Activated CD8-positive, alpha-beta memory T cell treated with anti-CD3 and anti-CD28 coated beads, Interleukin-2, amount 50 U/mL, for 1 hour (primary cell): ENCODE data around the gene MTR.
"Not testable (repeated sequence)": the region's sequence is repeated elsewhere in the genome, so short reads cannot be mapped to it uniquely, and the experiment has no call there.

Experiments used
- DNase-seq: peaks from one replicate; pipeline ENCODE4 v3.0.0-alpha.2; 2020; ENCODE audit errors: extremely low read depth

The MTR gene

DNA sequence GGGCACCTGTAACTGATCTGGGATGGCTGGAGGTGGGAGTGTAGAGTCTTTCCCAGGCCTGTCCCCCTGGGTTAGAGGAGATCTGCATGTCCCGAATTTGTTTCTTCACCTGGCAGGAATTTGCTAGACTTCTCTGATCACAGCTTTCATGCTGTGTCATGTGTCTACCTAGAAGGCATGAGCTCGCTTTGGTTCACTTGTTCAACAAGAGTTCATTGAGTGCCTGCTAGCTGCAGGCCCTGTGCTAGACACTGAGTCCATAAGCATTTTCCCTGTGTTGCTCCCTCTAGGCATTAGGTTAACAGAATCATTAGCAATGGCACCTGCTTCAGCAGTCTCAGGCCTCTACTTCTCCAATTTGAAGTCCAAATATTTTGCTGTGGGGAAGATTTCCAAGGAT, 101.6 kb downstream of the MTR start:
- DNase-seq: no peak

DNA sequence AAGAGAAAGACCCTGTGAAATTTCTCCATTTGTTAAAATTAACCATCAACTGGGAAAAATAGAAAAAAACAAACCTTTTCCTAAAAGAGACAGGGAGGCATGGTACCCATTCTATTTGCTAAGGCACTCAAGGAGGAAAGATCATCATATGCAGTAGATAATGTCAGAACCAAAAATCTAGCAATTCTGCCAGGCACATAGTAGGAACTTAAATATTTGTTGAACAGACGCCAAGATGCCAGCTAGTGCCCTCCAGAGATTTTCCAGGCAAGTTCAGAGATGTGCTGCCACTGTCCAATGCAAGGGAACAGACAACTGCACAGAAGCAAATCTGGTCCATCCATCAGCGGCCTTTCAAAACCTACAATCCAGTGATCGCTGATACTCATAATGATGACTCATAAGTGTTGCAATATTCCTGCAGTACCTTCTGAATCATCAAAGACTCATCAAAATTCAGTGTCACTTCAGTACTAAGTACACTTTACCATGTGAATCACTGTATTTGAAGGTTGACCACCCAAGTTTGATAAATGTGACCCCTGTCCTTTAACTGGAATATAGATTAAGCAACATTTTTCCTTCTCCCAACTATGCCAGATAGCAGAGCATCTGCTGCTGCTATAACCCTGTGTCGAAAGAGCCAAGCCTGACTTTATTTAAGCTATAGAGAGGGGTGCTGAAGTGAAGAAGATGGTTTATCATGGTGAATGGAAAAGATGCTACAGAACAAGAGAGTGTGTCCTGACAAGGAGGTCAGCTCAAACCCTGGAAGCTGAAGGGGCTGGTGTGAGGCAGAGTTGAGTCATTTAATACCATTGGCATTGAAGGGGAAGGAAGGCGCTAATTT, 110.0 kb downstream of the MTR start:
- DNase-seq: no peak

DNA sequence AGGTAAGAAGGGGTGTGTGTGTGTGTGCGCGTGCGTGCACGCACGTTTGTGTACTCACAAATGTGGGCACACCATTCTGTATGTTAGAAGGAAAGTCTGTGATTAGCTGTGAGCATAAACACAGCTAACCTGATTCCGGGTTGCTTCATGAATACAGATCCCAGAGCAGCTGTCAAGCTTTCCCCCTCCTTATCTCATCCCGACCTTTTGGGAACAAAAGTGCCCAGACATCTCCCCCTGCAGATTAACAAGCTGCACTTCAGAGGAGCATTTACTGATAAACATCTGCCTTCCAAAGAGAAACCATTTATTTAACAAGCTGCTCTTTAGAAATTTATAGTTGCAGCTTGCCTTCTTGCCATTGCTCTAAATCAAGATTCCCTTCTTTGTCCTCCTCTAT, 112.1 kb downstream of the MTR start:
- DNase-seq: no peak

DNA sequence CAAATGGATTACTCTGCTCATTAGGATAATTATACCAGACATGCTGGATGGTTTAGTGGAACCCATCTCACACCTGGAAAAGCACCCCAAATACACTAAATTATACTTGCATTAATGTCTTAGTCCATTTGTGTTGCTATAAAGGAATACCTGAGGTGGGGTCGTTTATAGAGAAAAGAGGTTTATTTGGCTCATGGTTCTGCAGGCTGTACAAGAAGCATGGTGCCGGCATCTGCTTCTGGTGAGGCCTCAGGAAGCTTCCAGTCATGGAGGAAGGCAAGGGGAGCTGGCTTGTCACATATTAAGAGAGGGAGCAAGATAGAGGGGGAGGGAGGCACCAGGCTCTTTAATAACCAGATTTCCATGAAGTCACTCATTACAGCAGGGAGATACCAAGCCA, 113.6 kb downstream of the MTR start:
- DNase-seq: no peak

DNA sequence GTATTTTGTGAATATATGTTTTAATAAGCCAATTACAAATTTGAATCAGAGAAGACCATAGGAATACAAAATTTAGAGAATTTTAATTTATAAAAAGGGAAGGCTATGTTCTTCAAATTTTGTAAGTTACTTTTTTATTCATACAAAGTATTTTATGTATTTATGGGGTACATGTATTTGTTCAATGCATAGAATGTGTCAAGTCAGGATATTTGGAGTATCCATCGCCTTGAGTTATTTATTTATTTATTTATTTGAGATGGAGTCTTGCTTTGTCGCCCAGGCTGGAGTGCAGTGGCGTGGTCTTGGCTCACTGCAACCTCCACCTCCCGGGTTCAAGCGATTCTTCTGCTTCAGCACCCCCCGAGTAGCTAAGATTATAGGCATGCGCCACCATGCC, 116.0 kb downstream of the MTR start:
- DNase-seq: not testable (repeated sequence)

DNA sequence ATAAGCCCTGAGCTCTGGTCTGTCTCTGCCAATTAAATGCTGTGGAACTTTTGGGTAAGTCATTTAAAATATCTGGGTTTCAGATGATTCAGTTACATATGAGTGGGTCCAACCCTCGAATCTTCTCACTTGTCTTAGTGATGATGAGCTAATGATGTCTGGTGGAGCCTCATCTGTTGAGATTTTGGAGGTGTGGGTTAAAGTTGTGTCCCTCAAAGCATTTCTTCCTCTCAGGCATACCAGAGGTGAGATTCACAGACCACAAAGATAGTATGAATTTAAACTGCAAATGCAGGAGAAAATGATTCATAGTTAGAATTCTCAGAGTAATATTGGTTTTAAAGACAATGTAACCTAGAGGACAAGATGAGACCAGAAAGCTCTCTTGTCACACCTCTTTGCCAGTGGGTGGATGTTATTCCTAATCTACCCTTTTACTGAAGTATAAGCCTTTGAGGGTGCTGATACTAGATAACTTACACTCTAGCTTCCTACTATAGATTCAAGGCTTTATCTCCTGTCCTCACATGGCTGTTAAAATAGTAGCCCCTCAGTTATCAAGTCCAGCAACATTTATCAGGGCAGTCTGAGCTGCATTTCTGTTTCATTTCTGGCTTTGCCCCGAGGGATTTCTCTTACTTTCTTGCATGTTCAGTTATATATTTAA, 118.4 kb downstream of the MTR start:
- no peak for DNase-seq

DNA sequence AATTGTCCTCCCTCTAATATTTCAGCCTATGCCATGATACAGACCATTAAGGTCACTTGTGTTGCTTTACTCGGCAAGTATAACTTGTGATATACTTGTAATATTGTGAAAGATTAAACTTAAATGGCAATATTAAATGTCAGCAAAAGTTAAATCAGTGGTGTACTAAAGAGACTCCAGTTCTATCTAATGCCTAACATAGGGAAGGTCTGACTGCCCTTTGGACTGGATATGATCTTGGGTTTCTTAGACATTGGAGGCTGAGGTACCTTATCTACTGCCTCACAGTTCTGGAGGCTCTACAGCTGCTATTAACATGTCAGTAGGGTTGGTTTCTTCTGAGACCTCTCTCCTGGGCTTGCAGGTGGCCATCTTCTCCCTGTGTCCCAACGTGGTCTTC, 119.3 kb downstream of the MTR start:
- no peak for DNase-seq

DNA sequence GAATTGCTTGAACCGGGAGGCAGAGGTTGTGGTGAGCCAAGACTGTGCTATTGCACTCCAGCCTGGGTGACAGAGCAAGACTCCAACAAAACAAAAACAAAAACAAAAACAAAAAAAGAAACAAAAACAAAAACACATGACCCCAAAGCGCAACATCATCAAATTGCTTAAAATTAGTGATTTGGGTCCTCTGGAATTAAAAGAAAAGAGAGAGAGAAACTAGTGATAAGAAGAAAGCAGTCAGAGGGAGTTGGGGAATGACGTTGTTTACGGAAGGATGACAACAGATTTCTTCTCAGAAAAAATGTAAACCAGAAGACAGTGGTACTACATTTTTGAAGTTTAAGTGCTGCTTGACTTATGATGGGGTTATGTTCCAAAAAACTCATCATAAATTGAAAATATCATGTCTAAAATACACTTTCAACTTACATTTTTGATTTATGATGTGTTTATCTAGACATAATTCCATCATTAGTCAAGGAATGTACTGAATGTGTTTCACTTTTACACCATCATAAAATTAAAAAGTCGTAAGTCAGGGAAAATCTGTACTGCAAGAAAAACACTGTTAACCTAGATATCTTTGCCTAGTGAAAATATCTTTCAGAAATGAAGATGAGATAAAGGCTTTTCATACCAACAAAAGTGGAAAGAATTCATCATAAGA, 121.2 kb downstream of the MTR start:
- DNase-seq: no peak

DNA sequence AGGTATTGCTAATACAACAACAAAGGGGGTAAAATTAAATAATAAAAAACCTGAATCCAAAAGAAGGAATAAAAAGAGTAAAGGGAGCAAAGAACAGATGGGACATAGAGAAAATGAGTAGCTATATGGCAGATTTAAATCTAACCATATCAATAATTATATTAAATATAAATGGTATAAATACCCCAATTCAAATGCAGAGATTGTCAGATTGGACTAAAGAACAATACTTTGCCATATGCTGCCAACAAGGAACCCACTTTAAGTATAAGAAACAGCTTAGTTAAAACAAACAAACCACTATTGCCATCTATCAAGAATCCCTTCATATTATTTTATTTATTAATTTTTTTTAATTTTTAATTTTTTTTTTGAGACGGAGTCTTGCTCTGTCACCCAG, 122.4 kb downstream of the MTR start:
- DNase-seq: no peak

DNA sequence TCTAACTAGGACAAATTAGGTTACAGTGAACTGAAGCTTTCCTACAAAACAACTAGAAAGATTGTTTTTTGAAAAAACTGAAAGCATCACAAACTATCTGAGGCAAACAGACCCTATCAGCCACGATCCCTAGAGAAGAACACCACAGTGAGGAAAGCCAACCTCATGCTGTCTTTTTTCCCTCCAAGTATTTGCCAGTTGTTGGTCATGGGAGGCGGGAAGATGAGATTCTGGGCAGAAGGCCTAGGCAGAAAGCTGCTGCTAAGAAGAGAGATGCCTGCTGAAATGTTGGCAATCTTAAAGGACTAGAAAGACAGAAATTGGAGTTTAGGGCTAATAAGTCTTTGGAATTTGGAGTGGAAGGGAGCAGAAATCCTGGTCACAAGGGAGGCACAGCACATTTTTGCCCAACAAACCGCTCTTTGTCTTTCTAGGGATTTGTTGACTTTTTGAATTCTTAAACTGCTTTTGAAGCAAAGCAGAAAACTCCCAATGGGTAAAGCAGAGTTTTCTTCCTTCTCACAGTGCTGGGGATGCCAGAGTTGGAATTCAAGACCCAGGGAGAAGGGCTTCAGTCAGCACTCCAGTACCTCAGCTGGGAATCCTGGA, 125.3 kb downstream of the MTR start:
- DNase-seq: no peak

DNA sequence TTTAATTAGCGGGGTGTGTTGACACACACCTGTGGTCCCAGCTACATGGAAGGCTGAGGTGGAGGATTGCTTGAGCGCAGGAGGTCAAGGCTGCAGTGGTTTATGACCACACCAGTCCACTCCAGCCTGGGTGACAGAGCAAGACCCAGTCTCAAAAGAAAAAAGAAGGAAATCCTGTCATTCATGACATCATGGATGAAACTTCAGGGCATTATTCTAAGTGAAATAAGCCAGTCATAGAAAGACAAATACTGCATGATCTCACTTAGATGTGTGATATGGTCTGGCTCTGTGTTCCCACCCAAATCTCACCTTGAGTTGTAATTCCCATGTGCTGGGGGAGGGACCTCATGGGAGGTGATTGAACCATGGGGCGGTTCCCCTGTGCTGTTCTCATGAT, 126.5 kb downstream of the MTR start:
- DNase-seq: no peak

DNA sequence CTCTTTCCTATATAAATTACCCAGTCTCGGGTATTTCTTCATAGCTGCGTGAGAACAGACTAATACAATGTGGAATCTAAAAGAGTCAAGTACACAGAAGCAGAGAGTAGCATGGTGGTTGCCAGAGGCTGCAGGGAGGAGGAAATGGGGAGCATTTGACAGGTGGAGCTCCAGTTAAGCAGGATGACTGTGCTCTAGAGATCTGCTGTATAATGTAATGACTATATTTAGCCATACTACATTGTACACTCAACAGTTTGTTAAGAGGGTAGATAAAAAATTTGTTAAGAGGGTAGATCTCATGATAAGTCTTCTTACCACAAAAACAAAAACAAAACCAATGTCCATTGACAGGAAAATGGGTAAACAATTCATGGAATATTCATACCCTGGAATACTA, 127.1 kb downstream of the MTR start:
- DNase-seq: no peak

DNA sequence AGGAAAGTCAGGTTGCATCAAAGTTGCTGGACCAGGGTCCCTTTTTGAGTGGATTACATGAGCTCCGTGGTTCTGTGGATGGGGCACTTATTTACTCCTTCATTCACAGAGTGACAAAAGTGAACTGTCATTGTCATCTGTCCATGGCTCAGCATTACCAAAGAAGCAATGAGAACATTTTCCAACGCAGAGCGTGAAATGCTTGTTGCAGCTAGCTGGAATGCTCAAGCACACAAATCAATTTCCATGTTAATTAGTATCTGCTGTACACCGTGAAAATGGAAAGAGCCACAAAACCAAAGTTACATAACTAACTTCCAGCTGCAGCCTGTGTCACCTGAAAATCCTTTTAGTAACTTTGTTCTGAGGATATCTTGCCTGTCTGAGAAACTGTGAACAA, 130.3 kb downstream of the MTR start:
- no peak for DNase-seq

DNA sequence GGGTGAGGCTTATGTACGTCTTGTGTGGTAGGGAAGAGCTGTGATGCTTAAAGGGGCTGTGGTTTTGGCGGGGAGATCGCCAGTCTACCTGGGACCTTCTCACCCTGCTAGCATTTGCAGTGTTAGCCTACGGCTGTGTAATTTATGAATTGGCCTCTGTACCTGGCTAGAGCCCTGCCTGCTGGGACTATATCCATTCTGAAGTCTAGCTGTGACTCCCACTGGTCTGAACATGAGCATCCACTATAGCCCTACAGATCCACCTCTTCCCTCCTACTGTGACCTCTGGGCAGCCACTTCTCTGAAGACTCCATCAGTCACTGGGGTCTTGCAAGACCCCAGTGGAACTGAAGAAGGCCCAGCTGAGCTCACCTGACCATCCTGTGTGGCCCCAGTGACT, 135.4 kb downstream of the MTR start:
- no peak for DNase-seq

DNA sequence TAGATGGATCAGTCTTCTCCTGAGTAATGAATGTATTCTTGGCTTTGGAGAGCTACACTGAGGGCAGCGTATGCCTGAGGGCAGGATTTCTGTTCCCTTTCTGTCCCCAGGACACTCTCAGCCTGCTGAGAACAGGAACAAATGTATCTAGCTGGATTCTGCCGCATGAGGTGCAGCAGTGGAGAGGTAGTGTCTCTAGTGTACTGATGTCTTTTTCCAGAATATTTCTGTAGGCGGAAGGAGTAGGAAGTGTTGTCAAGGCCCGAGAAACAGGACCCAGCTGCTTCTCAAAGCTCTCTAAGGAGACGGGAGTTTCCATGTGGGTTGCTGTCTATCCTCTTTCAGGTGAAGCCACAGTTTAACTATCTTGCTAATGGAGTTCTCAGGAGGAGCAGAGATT, 143.7 kb downstream of the MTR start:
- DNase-seq: no peak

DNA sequence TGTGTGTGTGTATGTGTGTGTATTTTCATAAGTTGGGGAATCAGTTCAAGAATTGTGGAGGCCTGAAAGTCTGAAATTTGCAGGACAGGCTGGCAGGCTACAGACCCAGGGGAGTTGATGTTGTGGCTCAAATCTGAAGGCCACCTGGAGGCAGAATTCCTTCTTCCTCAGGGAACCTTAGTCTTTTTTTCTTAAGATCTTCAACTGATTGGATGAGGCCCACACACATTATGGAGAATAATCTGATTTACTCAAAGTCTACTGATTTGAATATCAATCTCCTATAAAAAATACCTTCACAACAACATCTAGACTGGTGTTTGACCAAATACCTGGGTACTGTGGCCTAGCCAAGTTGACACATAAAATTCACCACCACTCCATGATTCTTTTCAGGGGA, 147.3 kb downstream of the MTR start:
- DNase-seq: no peak

DNA sequence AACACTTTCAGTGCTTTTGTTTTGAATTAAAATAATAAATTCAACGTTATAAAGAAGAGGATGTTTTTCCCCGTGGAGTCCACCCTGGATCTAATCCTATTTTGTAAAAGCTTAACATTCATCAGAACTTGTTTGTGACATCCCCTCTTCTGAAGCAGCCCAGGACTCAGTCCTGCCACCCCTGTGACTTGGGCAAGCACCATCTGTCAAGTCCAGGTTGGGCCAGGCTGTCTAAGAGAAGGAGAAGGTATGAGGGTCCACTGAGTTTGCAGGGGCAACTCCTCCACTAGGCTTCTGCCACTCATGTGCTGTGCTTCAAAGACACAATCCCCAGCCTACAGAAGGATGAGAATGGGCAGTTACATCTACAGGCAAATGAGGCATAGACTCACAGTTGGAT, 149.5 kb downstream of the MTR start:
- DNase-seq: no peak

DNA sequence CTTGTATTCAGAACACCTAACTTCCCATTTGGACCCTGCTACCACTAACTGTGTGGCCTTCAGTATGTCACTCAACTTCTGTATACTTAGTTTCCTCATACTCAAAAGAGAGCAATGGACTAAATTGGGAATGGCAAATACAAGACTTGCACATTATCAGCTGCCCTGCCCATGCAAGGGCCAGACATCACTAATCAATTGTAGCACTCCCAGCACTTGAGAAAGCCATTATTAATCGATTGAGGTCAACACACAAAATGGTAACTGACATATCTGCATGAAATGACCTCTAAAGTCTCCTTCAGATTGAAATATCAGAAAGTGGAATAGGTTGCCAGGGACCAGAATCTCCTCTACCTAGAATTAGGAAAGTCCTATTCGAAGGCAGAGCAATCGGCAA, 149.9 kb downstream of the MTR start:
- no peak for DNase-seq

DNA sequence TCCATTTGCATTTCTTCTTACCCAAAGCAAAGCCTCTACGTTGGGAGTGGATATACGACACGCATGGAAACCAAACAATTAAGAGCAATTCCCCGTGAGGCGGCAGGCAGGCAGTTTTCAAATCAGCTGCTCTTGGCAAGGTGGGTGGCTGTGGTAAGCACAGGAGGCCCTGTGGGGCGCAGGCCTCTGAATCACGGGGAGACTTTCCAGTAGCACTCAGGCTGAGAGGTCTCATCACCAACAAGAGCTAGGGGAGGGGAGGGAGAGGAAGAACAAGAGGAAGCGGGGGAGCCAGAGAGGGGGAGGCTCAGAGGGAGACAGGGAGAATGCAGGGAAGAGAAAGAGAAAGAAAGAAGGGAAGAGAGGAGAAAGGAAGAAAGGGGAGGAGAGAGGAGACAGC, 152.7 kb downstream of the MTR start:
- no peak for DNase-seq

DNA sequence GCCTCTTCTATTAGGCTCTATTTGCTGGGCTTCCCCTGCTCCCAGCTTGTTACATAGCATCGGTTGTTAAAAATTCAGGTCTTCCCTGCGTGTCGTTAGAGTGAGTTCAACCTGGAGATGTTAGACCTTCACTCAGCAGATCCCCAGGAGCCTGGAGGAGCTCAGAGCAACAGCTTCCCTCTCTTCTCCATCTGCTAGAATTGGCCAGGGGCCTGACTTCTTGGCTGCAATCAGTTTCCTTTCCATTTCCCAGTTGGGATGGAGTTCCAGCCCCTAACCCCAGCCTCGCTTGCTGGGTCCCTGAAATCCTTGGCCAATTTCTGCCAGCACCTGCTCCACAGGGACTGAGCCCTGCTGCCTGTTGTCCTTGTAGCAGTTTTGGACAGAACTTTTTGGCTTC, 153.3 kb downstream of the MTR start:
- DNase-seq: no peak

DNA sequence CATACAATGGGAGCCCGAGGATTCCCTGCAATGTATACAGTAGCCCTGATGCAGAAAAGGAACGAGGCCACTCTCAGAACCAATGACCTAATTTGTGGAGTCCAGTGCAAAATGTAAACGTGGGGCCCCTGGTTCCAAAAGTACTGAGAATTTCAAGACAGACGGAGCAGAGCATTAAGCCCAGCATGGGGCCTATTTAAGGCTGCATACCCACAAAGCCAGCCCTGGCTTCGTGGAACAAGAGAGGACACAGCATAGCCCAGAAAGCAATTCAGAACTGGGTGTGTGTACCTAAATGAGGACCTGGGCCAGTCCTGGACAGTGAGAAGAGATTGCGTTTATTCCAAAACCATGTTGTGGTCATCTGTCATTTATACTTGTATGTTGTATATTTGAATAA, 153.9 kb downstream of the MTR start:
- no peak for DNase-seq

DNA sequence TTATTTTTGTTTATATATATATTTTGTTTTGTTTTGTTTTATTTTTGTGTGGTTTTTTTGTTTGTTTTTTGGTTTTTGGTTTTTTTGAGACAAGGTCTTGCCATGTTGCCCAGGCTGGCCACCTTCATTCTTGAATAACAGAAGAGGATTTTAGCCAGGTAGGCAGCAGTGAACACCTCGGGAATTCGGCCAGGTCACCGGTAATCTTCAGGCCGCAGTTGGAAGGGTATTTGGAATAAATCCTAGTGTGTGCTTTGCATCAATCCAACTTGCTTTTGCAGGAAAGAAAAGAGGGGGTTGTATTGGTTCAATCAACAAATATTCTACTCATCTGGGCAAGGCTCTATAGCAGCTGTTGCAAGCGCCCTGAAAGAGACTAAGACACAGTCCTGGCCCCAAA, 155.3 kb downstream of the MTR start:
- DNase-seq: no peak

DNA sequence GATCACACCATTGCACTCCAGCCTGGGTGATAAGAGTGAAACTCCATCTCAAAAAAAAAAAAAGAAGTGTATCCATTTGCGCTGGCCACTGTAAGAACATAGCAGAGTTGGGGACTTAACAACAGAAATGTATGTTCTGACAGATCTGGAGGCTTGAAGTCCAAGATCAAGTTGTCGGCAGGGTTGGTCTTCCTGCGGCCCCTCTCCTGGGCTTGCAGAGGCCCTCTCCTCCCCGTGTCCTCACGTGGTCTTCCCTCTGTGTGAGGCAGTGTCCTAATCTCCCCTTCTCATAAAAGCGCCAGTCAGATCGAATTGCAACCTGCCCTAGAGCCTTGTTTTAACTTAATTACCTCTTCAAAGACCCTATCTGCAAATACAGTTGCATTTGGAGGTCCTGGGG, 156.6 kb downstream of the MTR start:
- no peak for DNase-seq
